ENCODE data around the gene CD2BP2.
"Not testable (repeated sequence)": the region's sequence is repeated elsewhere in the genome, so short reads cannot be mapped to it uniquely, and the experiment has no call there.

GRCh38 chr16:30334473-30334989 is 20.6 kb downstream of the CD2BP2 start:
- not testable (repeated sequence) for TF ChIP-seq POLR2A (IDR thresholded peaks at IDR 0.05); POLR2AphosphoS5 (IDR thresholded peaks at IDR 0.05; ENCODE audit: insufficient read depth in 1 of 2, low read depth in 1 of 2); CTCF (IDR thresholded peaks at IDR 0.05)

Measured in vagina (tissue), 2 donors.